Measurements from ENCODE around the gene THSD4. TPM values are rescaled to one million over a fixed set of nuclear protein-coding genes. Genes with fewer than 3 reads are reported as not detected.

Gene THSD4
- total and polyA plus RNA-seq, 2 of the 8 experiments (the other 6 are each of a cell fraction or from before 2014, with no cell fraction given) = 2.5 to 6.2 TPM

DNA sequence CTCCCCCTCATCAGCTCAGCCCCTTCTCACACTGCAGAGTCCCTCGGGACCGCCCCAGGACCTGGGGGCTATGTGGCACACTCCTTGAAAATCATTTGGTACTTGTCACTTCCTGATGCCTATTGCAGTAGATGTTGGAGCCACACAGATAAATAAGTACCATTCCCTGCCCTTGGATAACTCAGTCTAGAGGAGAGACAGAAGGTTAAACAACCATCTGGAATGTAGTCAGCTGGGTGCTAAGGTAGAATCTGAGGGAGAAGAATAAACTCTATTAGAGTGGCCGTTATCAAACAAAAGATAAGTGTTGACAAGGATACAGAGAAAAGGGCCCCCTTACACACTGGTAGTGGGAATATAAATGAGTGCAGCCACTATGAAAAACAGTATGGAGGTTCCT, 582.8 kb downstream of the THSD4 start:
- DNase-seq (ENCODE audit: low read depth in 1 of 2, low spot score in 2 of 2) (no peak), FAIRE-seq (no peak)
- TF ChIP-seq CEBPB (IDR thresholded peaks at IDR 0.05; ENCODE audit: low read depth, low read length) = no peak
- no peak for TF ChIP-seq NRF1 (IDR thresholded peaks at IDR 0.05; ENCODE audit: low read depth, low read length)
- no peak for TF ChIP-seq HDAC2 (IDR thresholded peaks at IDR 0.05; ENCODE audit: borderline replicate concordance in 1 of 2, low read depth in 2 of 2, low read length in 2 of 2)
- no peak for TF ChIP-seq KDM4A (IDR thresholded peaks at IDR 0.05; ENCODE audit: low read depth, low read length, severe bottlenecking)
- TF ChIP-seq TAF1 (IDR thresholded peaks at IDR 0.05; ENCODE audit: low read depth, low read length) = no peak
- no peak for TF ChIP-seq GABPA (IDR thresholded peaks at IDR 0.05; ENCODE audit: borderline replicate concordance, insufficient read depth, low read length)
- no peak for TF ChIP-seq BCL11A (IDR thresholded peaks at IDR 0.05; ENCODE audit: low read depth in 2 of 2, low read length in 2 of 2)
- no peak for TF ChIP-seq YY1 (IDR thresholded peaks at IDR 0.05; ENCODE audit: low read depth, low read length)
- no peak for TF ChIP-seq TBP (IDR thresholded peaks at IDR 0.05; ENCODE audit: low read depth, low read length)
- no peak overlapping the region for H4K8ac ChIP-seq (ENCODE audit: extremely low read depth, insufficient read depth, low read length)
- no peak overlapping the region for H3K56ac ChIP-seq (replicated peaks; ENCODE audit: insufficient read length, low read depth, low read length)
- H3K4me2 ChIP-seq (ENCODE audit: insufficient read depth in 1 of 2, low read depth in 2 of 2, low read length in 2 of 2) = no peak overlapping the region
- H2AK5ac ChIP-seq (ENCODE audit: low read depth, low read length) = no peak overlapping the region
- no peak overlapping the region for H2BK20ac ChIP-seq (ENCODE audit: low read length)
- H3K4ac ChIP-seq (replicated peaks; ENCODE audit: insufficient read length, low read depth, low read length) = no peak overlapping the region
- H3K23ac ChIP-seq (ENCODE audit: insufficient read length) = no peak overlapping the region
- no peaks in the 10 kb centered on the region for H3K36me3 ChIP-seq (ENCODE audit: control insufficient read depth in 2 of 4, insufficient read depth in 4 of 4, low read length in 3 of 4)
- no peak overlapping the region for H3K18ac ChIP-seq (ENCODE audit: extremely low read depth, low read length)
- H4K91ac ChIP-seq (replicated peaks; ENCODE audit: insufficient read length, low read length) = no peak overlapping the region
- H2BK5ac ChIP-seq (ENCODE audit: low read depth, low read length) = no peak overlapping the region
- H3K79me1 ChIP-seq (ENCODE audit: low read depth, low read length) = no peaks in the 10 kb centered on the region
- H4K5ac ChIP-seq (ENCODE audit: insufficient read length, low read depth, low read length) = no peak overlapping the region
- H3K14ac ChIP-seq (ENCODE audit: insufficient read length) = no peak overlapping the region
- H3K9ac ChIP-seq (replicated peaks in 1 of 4; ENCODE audit: extremely low read depth in 1 of 4, low read depth in 3 of 4, low read length in 3 of 4) = no peak overlapping the region
- CTCF ChIA-PET (ENCODE audit: partially characterized antibody) = no interaction called here
- H3K23me2 ChIP-seq (ENCODE audit: low read depth, low read length) = no peaks in the 10 kb centered on the region; the same call in 1 of the 2 replicates
- H3K4me3 ChIP-seq (ENCODE audit: extremely low read depth in 1 of 4, insufficient read depth in 2 of 4, low read depth in 3 of 4, low read length in 4 of 4) = no peak overlapping the region
- H2BK120ac ChIP-seq (replicated peaks; ENCODE audit: low read depth, low read length) = no peak overlapping the region
- H2BK15ac ChIP-seq (ENCODE audit: low read length) = no peak overlapping the region
- WGBS, 2 experiments (ENCODE audit: extremely low coverage in 1 of 2, insufficient coverage in 1 of 2, insufficient read length in 1 of 2, insufficient replicate concordance in 2 of 2, low coverage in 1 of 2, low lambda C conversion rate in 2 of 2, missing lambda C conversion rate in 1 of 2) = 87% methylated on average over 3 of the region's 3 CpGs; no CpG with 5 or more reads in 1 of the 2 experiments
- H3K27ac ChIP-seq (ENCODE audit: low read depth, low read length) = no peak overlapping the region
- no peaks in the 10 kb centered on the region for H3K4me1 ChIP-seq (replicated peaks in 1 of 4; ENCODE audit: control insufficient read depth in 3 of 4, insufficient read depth in 4 of 4, low read length in 3 of 4)
- no peaks in the 10 kb centered on the region; a peak in 1 of 7 replicates for H3K27me3 ChIP-seq (replicated peaks in 1 of 4; ENCODE audit: control insufficient read depth in 3 of 4, extremely low read depth in 1 of 4, insufficient read depth in 3 of 4, low read length in 3 of 4)
- no peaks in the 10 kb centered on the region for H4K20me1 ChIP-seq (replicated peaks in 1 of 2; ENCODE audit: control insufficient read depth in 1 of 2, insufficient read depth in 2 of 2, low read length in 2 of 2)
- no peak overlapping the region for H2BK12ac ChIP-seq (ENCODE audit: low read depth, low read length)
- H3K79me2 ChIP-seq (ENCODE audit: control insufficient read depth in 1 of 2, insufficient read depth in 2 of 2, low read length in 2 of 2) = no peaks in the 10 kb centered on the region
- POLR2A ChIA-PET (ENCODE audit: partially characterized antibody) = no interaction called here
- no peak overlapping the region for H2AFZ ChIP-seq (ENCODE audit: low read length)
- no peaks in the 10 kb centered on the region for H3K9me3 ChIP-seq (ENCODE audit: insufficient read depth in 2 of 2, low read depth in 1 of 2, low read length in 1 of 2)

All from H1 (cell line).